Esophagus (tissue), 2 donors: ENCODE measurements around the gene SLC10A7. TPM values are rescaled to one million over a fixed set of nuclear protein-coding genes. Genes with fewer than 3 reads are reported as not detected.

ENCODE experiments used
- H3K27ac ChIP-seq, 2 donors: one replicate each; pipeline ENCODE4 v1.5.1; 2013; ENCODE audit warnings: low read depth in 2 of 2, mild to moderate bottlenecking in 2 of 2, inconsistent platforms in 1 of 2, low read length in 1 of 2, moderate library complexity in 1 of 2
- H3K27me3 ChIP-seq, 2 donors: one replicate each; pipeline ENCODE4 v1.6.1; 2013; ENCODE audit warnings: low read length in 2 of 2, control low read depth in 1 of 2, mild to moderate bottlenecking in 1 of 2; ENCODE audit not compliant: insufficient read depth in 2 of 2, control insufficient read depth in 1 of 2
- H3K36me3 ChIP-seq, 2 donors: one replicate each; pipeline ENCODE4 v1.6.1; 2013; ENCODE audit warnings: low read length in 1 of 2; ENCODE audit not compliant: control insufficient read depth in 2 of 2, insufficient read depth in 2 of 2
- H3K4me1 ChIP-seq, 2 donors: one replicate each; pipeline ENCODE4 v1.6.1; 2013; ENCODE audit warnings: low read length in 1 of 2; ENCODE audit not compliant: control insufficient read depth in 2 of 2, insufficient read depth in 2 of 2
- H3K4me3 ChIP-seq, 2 donors: one replicate each; pipeline ENCODE4 v1.5.1; 2013; ENCODE audit warnings: low read length in 2 of 2, mild to moderate bottlenecking in 2 of 2, low read depth in 1 of 2, moderate library complexity in 1 of 2
- H3K9me3 ChIP-seq, 2 donors: one replicate each; pipeline ENCODE4 v1.6.1; 2013; ENCODE audit warnings: mild to moderate bottlenecking in 2 of 2, low read depth in 1 of 2, low read length in 1 of 2, moderate library complexity in 1 of 2; ENCODE audit not compliant: control insufficient read depth in 2 of 2, insufficient read depth in 1 of 2
- WGBS, 2 donors: extraction: QIAGEN DNeasy Blood & Tissue Kit; methylation state at CpG; one replicate each; pipeline ENCODE4 v1.1.7; 2013; 5-methylcytosine and 5-hydroxymethylcytosine counted together
- polyA plus RNA-seq, 2 donors: library from polyadenylated mRNA; stranded (reverse); fragments of 200-250 nt; gene quantifications; one replicate each; pipeline ENCODE4 v1.2.3, GENCODE V29; 2013
- donor health status: healthy with polysubstance abuse.
- donor health status: Bipolar disorder and iron deficiency.

Gene SLC10A7
- polyA plus RNA-seq, 2 donors, result 2.5 to 3.8 TPM

- Histone ChIP-seq H3K36me3 (no peaks in the 10 kb centered on the region), H3K9me3 (no peaks in the 10 kb centered on the region), H3K4me3 (peak overlapping the region; percentile 96 to 98), H3K4me1 (no peaks in the 10 kb centered on the region), H3K27ac (peak overlapping the region; percentile 68 to 88), H3K27me3 (no peaks in the 10 kb centered on the region)
- WGBS, 2 donors, result 0 to 1% methylated on average over 59 to 62 of the region's 62 CpGs
Observed at GRCh38 chr4:146522098-146522868, 543 bp upstream of the SLC10A7 start.

- Histone ChIP-seq H3K9me3 (no peaks in the 10 kb centered on the region), H3K4me3 (peak overlapping the region; percentile 96 to 98), H3K36me3 (no peaks in the 10 kb centered on the region), H3K27ac (peak overlapping the region in 1 of 2 donors; percentile 88), H3K4me1 (no peaks in the 10 kb centered on the region), H3K27me3 (no peaks in the 10 kb centered on the region)
- 0 to 1% methylated on average over 12 of the region's 12 CpGs for WGBS, 2 donors
Observed at GRCh38 chr4:146520896-146521540, 722 bp downstream of the SLC10A7 start.

GRCh38 chr4:146514651-146515357 lies 6.9 kb downstream of the SLC10A7 start:
- no peaks in the 10 kb centered on the region for H3K36me3 ChIP-seq
- H3K4me3 ChIP-seq, result no peak overlapping the region
- no peaks in the 10 kb centered on the region for H3K4me1 ChIP-seq
- 90 to 91% methylated on average over 7 of the region's 7 CpGs for WGBS, 2 donors
- no peaks in the 10 kb centered on the region for H3K27me3 ChIP-seq
- no peak overlapping the region for H3K27ac ChIP-seq
- no peaks in the 10 kb centered on the region for H3K9me3 ChIP-seq

- no peak overlapping the region for H3K4me3 ChIP-seq
- no peaks in the 10 kb centered on the region for H3K4me1 ChIP-seq
- H3K9me3 ChIP-seq, result no peaks in the 10 kb centered on the region
- no peaks in the 10 kb centered on the region for H3K27me3 ChIP-seq
- 96 to 97% methylated on average over 1 of the region's 1 CpG for WGBS, 2 donors
- no peak overlapping the region for H3K27ac ChIP-seq
- no peaks in the 10 kb centered on the region for H3K36me3 ChIP-seq
Observed at GRCh38 chr4:146513548-146513947, 8.2 kb downstream of the SLC10A7 start.

- no peak overlapping the region for H3K4me3 ChIP-seq
- H3K27ac ChIP-seq, result no peak overlapping the region
- no peaks in the 10 kb centered on the region for H3K4me1 ChIP-seq
- no peaks in the 10 kb centered on the region for H3K36me3 ChIP-seq
- no peaks in the 10 kb centered on the region for H3K9me3 ChIP-seq
- H3K27me3 ChIP-seq, result no peaks in the 10 kb centered on the region
- 67 to 70% methylated on average over 3 of the region's 3 CpGs for WGBS, 2 donors
Observed at GRCh38 chr4:146511381-146511780, 10.4 kb downstream of the SLC10A7 start.

- no peak overlapping the region for H3K4me3 ChIP-seq
- no peaks in the 10 kb centered on the region for H3K36me3 ChIP-seq
- no peaks in the 10 kb centered on the region for H3K27me3 ChIP-seq
- WGBS, 2 donors, result 65 to 74% methylated on average over 3 of the region's 3 CpGs
- H3K4me1 ChIP-seq, result no peaks in the 10 kb centered on the region
- H3K9me3 ChIP-seq, result no peaks in the 10 kb centered on the region
- H3K27ac ChIP-seq, result no peak overlapping the region
Observed at GRCh38 chr4:146510942-146511341, 10.8 kb downstream of the SLC10A7 start.

- Histone ChIP-seq H3K36me3 (no peaks in the 10 kb centered on the region), H3K4me1 (no peaks in the 10 kb centered on the region), H3K27me3 (no peaks in the 10 kb centered on the region), H3K4me3 (no peak overlapping the region), H3K9me3 (no peaks in the 10 kb centered on the region), H3K27ac (no peak overlapping the region)
- 92 to 95% methylated on average over 3 of the region's 3 CpGs for WGBS, 2 donors
Observed at GRCh38 chr4:146508229-146508939, 13.4 kb downstream of the SLC10A7 start.

- no peaks in the 10 kb centered on the region for H3K36me3 ChIP-seq
- WGBS, 2 donors, result 87 to 99% methylated on average over 2 of the region's 2 CpGs
- no peak overlapping the region for H3K4me3 ChIP-seq
- H3K4me1 ChIP-seq, result no peaks in the 10 kb centered on the region
- no peak overlapping the region for H3K27ac ChIP-seq
- no peaks in the 10 kb centered on the region for H3K27me3 ChIP-seq
- H3K9me3 ChIP-seq, result no peaks in the 10 kb centered on the region
Observed at GRCh38 chr4:146507632-146508031, 14.1 kb downstream of the SLC10A7 start.

GRCh38 chr4:146506272-146506671 lies 15.5 kb downstream of the SLC10A7 start:
- H3K4me3 ChIP-seq, result no peak overlapping the region
- H3K36me3 ChIP-seq, result no peaks in the 10 kb centered on the region
- H3K4me1 ChIP-seq, result no peaks in the 10 kb centered on the region
- H3K27ac ChIP-seq, result no peak overlapping the region
- H3K27me3 ChIP-seq, result no peaks in the 10 kb centered on the region
- no peaks in the 10 kb centered on the region for H3K9me3 ChIP-seq
